Loucy (cell line): Measurements from ENCODE around the gene PSMD11.

Experiments
- EZH2phosphoT487 ChIP-seq: fragments of 200-600 bp; IDR thresholded peaks from 2 replicates; pipeline ENCODE4 v1.6.1; 2018; ENCODE audit warnings: antibody characterized with exemption, mild to moderate bottlenecking, moderate library complexity, borderline replicate concordance
- TF ChIP-seq, protein P1 (sequence below): fragments of 200-600 bp; sonication (generic); conservative IDR thresholded peaks from 2 replicates; pipeline ENCODE4 v1.5.1; 2014; ENCODE audit warnings: mild to moderate bottlenecking, antibody characterized with exemption, low read length

DNA sequence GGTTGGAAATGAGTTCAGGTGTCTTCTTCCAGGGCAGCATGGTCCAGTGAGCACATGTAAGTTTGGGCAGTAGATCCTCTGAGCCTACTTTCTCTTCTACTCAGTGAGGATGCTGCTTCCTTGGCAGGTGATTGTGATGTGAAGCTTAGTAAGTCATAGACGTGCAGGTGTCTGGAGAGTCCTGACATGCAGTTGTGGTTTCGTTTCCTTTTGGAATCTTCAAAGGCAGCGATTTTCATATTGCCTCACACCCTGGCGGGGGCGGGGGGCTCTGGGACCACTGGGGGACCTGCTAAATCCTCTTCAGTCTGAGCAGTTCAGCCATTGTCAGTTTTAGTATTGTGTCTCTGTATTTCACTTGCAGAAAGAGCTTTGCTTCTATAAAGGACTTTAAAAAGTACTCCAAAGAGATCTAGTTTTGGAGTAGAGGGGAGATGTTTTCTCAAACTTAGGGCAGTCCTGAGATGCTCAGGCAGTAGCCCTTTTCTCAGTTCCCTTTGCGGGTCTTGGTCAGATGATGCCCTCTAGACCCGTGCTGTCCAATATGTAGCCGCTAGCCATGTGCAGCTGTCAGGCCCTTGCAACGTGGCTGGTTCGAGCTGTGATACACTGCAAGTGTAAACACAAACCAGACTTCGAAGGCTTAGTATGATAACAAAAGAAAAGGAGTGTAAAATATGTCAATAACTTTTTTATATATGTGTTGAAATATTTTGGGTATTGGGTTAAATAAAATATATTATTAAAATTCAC is 38.4 kb downstream of the PSMD11 start:
- TF ChIP-seq, protein P1, sequence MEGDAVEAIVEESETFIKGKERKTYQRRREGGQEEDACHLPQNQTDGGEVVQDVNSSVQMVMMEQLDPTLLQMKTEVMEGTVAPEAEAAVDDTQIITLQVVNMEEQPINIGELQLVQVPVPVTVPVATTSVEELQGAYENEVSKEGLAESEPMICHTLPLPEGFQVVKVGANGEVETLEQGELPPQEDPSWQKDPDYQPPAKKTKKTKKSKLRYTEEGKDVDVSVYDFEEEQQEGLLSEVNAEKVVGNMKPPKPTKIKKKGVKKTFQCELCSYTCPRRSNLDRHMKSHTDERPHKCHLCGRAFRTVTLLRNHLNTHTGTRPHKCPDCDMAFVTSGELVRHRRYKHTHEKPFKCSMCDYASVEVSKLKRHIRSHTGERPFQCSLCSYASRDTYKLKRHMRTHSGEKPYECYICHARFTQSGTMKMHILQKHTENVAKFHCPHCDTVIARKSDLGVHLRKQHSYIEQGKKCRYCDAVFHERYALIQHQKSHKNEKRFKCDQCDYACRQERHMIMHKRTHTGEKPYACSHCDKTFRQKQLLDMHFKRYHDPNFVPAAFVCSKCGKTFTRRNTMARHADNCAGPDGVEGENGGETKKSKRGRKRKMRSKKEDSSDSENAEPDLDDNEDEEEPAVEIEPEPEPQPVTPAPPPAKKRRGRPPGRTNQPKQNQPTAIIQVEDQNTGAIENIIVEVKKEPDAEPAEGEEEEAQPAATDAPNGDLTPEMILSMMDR = no peak
- no peak for TF ChIP-seq EZH2phosphoT487
